HepG2 (cell line): ENCODE measurements around the gene CAPZA2. TPM values are rescaled to one million over a fixed set of nuclear protein-coding genes. Genes with fewer than 3 reads are reported as not detected.

ENCODE experiments used
- ATAC-seq: fragments of 200-7000 bp; cut with Tn5 transposase; 3 replicates; pipeline ENCODE4 v1.9.1; 2020; ENCODE audit warnings: mild to moderate bottlenecking, moderate library complexity
- BruUV-seq: library from RNA; stranded (reverse); fragments of 400-500 nt; replicated peaks from 2 replicates; lab custom pipeline; 2021; lab: Mats Ljungman, UMichigan
- CTCF ChIA-PET: fragments of 300-600 bp; formaldehyde crosslinking; extraction: SDS; loops from one replicate; lab custom pipeline; 2021; ENCODE audit warnings: low total read pairs, inconsistent platforms, low intra/inter-chr PET ratio; lab: Yijun Ruan, JAX
- POLR2A ChIA-PET: fragments of 350-600 bp; sonication (Branson Sonifier 250); formaldehyde crosslinking; loops from one replicate; lab custom pipeline; 2020; ENCODE audit warnings: antibody characterized with exemption, inconsistent platforms; lab: Yijun Ruan, JAX
- DNase-seq: peaks from one replicate; pipeline ENCODE4 v3.0.0-alpha.2; 2015; ENCODE audit warnings: low spot score
- FAIRE-seq: peaks from 3 replicates; lab custom pipeline; 2011; peaks lifted over from hg19 to GRCh38; lab: Jason Lieb, UNC
- H2AFZ ChIP-seq: one replicate; pipeline ENCODE4 v1.6.1; 2011; ENCODE audit warnings: low read length, inconsistent platforms
- H3K27ac ChIP-seq: fragments of 300-600 bp; 3 replicates; pipeline ENCODE4 v1.8.0; 2011; ENCODE audit warnings: mixed run types, mild to moderate bottlenecking, mixed read lengths, low read length, inconsistent platforms; ENCODE audit not compliant: insufficient read depth; ENCODE audit errors: extremely low read length
- H3K27me3 ChIP-seq, 2 experiments: fragments of 200-600 bp in 1 of 2; 2 replicates in 1 of 2; 3 replicates in 1 of 2; pipeline versions ENCODE4 v1.6.0 to v1.8.0; 2011; ENCODE audit warnings: low read length in 2 of 2, mild to moderate bottlenecking in 2 of 2, moderate library complexity in 2 of 2, inconsistent platforms in 1 of 2; ENCODE audit not compliant: insufficient read depth in 2 of 2, control insufficient read depth in 1 of 2
- H3K36me3 ChIP-seq, 2 experiments: fragments of 200-600 bp in 1 of 2; replicated peaks in 1 of 2; 2 replicates in 1 of 2; 3 replicates in 1 of 2; pipeline versions ENCODE4 v1.5.1 to v1.8.0; 2011; ENCODE audit warnings: low read length in 2 of 2, inconsistent platforms in 1 of 2; ENCODE audit not compliant: insufficient read depth in 2 of 2, control insufficient read depth in 1 of 2
- H3K4me1 ChIP-seq: 2 replicates; pipeline ENCODE4 v1.5.1; 2012; ENCODE audit warnings: low read length, inconsistent platforms; ENCODE audit not compliant: insufficient read depth
- H3K4me2 ChIP-seq: 2 replicates; pipeline ENCODE4 v1.6.0; 2011; ENCODE audit warnings: low read depth, low read length, inconsistent platforms
- H3K4me3 ChIP-seq, 3 experiments: fragments of 200-600 bp in 1 of 3; sonication (generic), shearing (Covaris generic) in 1 of 3; replicated peaks in 1 of 3; 2 replicates each; pipeline ENCODE4 v1.5.1; 2011 to 2016; ENCODE audit warnings: low read length in 3 of 3, inconsistent platforms in 2 of 3, low read depth in 2 of 3, mild to moderate bottlenecking in 2 of 3, control low read depth in 1 of 3, mixed read lengths in 1 of 3; ENCODE audit not compliant: insufficient read depth in 1 of 3
- H3K79me2 ChIP-seq: one replicate; pipeline ENCODE4 v1.6.1; 2011; ENCODE audit warnings: low read length, inconsistent platforms; ENCODE audit not compliant: insufficient read depth
- H3K9ac ChIP-seq: 2 replicates; pipeline ENCODE4 v1.6.0; 2011; ENCODE audit warnings: mild to moderate bottlenecking, low read depth, low read length, inconsistent platforms; ENCODE audit not compliant: insufficient read depth
- H3K9me3 ChIP-seq: 2 replicates; pipeline ENCODE4 v1.5.1; 2012; ENCODE audit warnings: mild to moderate bottlenecking, low read length
- H4K20me1 ChIP-seq: 2 replicates; pipeline ENCODE4 v1.6.0; 2011; ENCODE audit warnings: inconsistent platforms, mild to moderate bottlenecking, low read length, moderate library complexity; ENCODE audit not compliant: insufficient read depth
- ATF4 ChIP-seq, 2 experiments: fragments of 450-650 bp in 1 of 2; sonication (generic) in 1 of 2; formaldehyde crosslinking; IDR thresholded peaks; 2 replicates each; pipeline versions ENCODE4 v1.5.0 to v1.8.0; 2020 to 2022; ENCODE audit warnings: mild to moderate bottlenecking in 1 of 2, missing genetic modification reagents in 1 of 2
- FOSL1 ChIP-seq: sonication (generic); formaldehyde crosslinking; IDR thresholded peaks from 2 replicates; pipeline ENCODE4 v1.9.0; 2021; ENCODE audit warnings: missing genetic modification reagents, borderline replicate concordance
- GMEB1 ChIP-seq: sonication (generic); formaldehyde crosslinking; IDR thresholded peaks from 2 replicates; pipeline ENCODE4 v1.5.1; 2020; ENCODE audit warnings: missing genetic modification reagents, mild to moderate bottlenecking, borderline replicate concordance
- SAP130 ChIP-seq: IDR thresholded peaks from 2 replicates; pipeline ENCODE4 v1.6.1; 2016; ENCODE audit warnings: low read depth
- SATB2 ChIP-seq: sonication (generic); formaldehyde crosslinking; IDR thresholded peaks from 2 replicates; pipeline ENCODE4 v1.5.0; 2020; ENCODE audit warnings: missing genetic modification reagents
- SPEN ChIP-seq: sonication (generic); formaldehyde crosslinking; IDR thresholded peaks from 2 replicates; pipeline ENCODE4 v1.5.1; 2020; ENCODE audit warnings: low read depth, mild to moderate bottlenecking, missing genetic modification reagents
- SYNCRIP ChIP-seq: fragments of 200-400 bp; formaldehyde crosslinking; IDR thresholded peaks from 2 replicates; pipeline ENCODE4 v1.6.1; 2018; ENCODE audit warnings: mild to moderate bottlenecking, low read depth, low read length; ENCODE audit not compliant: insufficient read depth
- ZBTB20 ChIP-seq: sonication (generic); formaldehyde crosslinking; IDR thresholded peaks from 2 replicates; pipeline ENCODE4 v1.8.1; 2023; ENCODE audit warnings: missing genetic modification reagents, low read depth, mild to moderate bottlenecking, borderline replicate concordance
- ZBTB34 ChIP-seq: sonication (generic); formaldehyde crosslinking; IDR thresholded peaks from 2 replicates; pipeline ENCODE4 v1.8.0; 2022; ENCODE audit warnings: mild to moderate bottlenecking, missing genetic modification reagents
- ZNF18 ChIP-seq: sonication (generic); formaldehyde crosslinking; IDR thresholded peaks from 2 replicates; pipeline ENCODE4 v1.8.0; 2022; ENCODE audit warnings: mild to moderate bottlenecking, missing genetic modification reagents; ENCODE audit not compliant: insufficient replicate concordance
- ZNF530 ChIP-seq: sonication (generic); formaldehyde crosslinking; IDR thresholded peaks from 2 replicates; pipeline ENCODE4 v1.5.0; 2020; ENCODE audit warnings: low read depth, mild to moderate bottlenecking, missing genetic modification reagents
- ZNF557 ChIP-seq: sonication (generic); formaldehyde crosslinking; IDR thresholded peaks from 2 replicates; pipeline ENCODE4 v1.4.0; 2020; ENCODE audit warnings: missing genetic modification reagents
- ZSCAN30 ChIP-seq: sonication (generic); formaldehyde crosslinking; IDR thresholded peaks from 2 replicates; pipeline ENCODE4 v1.5.0; 2020; ENCODE audit warnings: mild to moderate bottlenecking, missing genetic modification reagents
- WGBS: methylation state at CpG from one replicate; pipeline ENCODE4 v1.1.6; 2017; ENCODE audit warnings: low lambda C conversion rate; 5-methylcytosine and 5-hydroxymethylcytosine counted together
- in situ Hi-C: cut with HindIII; loops from 2 replicates; pipeline ENCODE4 v1.10.0; 2017; ENCODE audit warnings: low pct_unique_long_range_greater_than_20kb; ENCODE audit not compliant: extremely low pct_ligation_motif_present
- intact Hi-C: fragments of 100-400 bp; cut with micrococcal nuclease; formaldehyde crosslinking; loops from one replicate; pipeline ENCODE4 v1.10.0; 2022; ENCODE audit not compliant: unreplicated experiment
- polyA plus RNA-seq, 8 experiments: library from polyadenylated mRNA; depleted of rRNA in 3 of 8; stranded (reverse) in 7 of 8; unstranded in 1 of 8; fragments of >200 nt; fragmentation: Illumina TruSeq in 4 of 8; extraction: Trizol in 4 of 8; gene quantifications; 2 replicates each; pipeline versions ENCODE4 v1.2.1 to v1.2.3, GENCODE V29; 2011 to 2016; ENCODE audit warnings: low read depth in 4 of 8, missing spikeins in 1 of 8, mixed read lengths in 1 of 8; ENCODE audit not compliant: insufficient read depth in 1 of 8
- total RNA-seq, 5 experiments: library from RNA; depleted of rRNA; stranded (reverse); fragments of >200 nt; fragmentation: Illumina TruSeq; extraction: Trizol; gene quantifications; 2 replicates each; pipeline ENCODE4 v1.2.3, GENCODE V29; 2016; ENCODE audit warnings: low read depth in 1 of 5
- TF ChIP-seq, protein P1 (sequence below): sonication (generic); formaldehyde crosslinking; IDR thresholded peaks from 2 replicates; pipeline ENCODE4 v1.4.0; 2020; ENCODE audit warnings: mild to moderate bottlenecking, missing genetic modification reagents, borderline replicate concordance
- TF ChIP-seq, protein P2 (sequence below): IDR thresholded peaks from 2 replicates; pipeline ENCODE4 v1.6.1; 2016; ENCODE audit warnings: low read depth, borderline replicate concordance

CAPZA2 gene
- total and polyA plus RNA-seq, 2 of the 13 experiments (the other 11 are each of a cell fraction or from before 2014, with no cell fraction given), result 38.4 to 199 TPM

DNA sequence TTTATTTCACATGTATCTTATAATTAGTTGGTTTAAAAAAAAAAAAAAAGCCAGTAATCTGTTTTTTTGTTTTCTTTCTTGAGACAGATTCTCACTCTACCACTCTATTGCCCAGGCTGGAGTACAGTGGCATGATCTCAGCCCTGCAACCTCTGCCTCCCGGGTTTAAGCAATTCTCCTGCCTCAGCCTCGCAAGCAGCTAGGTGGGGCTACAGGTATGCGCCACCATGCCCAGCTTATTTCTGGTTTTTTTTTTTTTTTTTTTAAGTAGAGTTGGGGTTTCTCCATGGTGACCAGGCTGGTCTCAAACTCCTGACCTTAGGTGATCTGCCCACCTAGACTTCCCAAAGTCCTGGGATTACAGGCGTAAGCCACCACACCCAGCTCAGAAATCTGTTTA lies 34.1 kb upstream of the CAPZA2 start (continued):
- TF ChIP-seq ATF4 (CRISPR knock-in tag; IDR thresholded peaks at IDR 0.05), result no peak
- no peak for TF ChIP-seq ZNF530
- TF ChIP-seq SYNCRIP, result no peak
- TF ChIP-seq SATB2 (CRISPR knock-in tag), result no peak

DNA sequence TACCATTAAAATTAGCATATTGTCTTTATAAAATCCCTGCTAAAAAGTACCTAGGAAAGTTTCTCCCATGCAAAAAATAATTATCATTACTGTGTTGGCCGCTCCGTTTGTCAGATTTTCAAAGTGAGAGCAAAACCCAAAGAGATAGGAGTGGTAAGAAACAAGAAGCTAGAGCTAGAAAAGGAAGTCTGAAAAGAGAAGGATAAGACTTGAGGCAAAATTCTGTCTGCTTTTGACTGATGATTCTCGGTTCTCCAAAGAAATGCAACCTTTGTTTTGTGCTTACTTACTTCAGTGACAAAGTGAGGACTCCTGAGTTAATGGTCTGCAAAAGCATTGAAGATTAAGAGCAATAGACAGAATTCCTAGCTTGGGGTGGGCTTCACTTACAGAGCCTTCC lies 33.3 kb upstream of the CAPZA2 start:
- H3K4me2 ChIP-seq, result no peak overlapping the region
- POLR2A ChIA-PET, result no interaction called here
- BruUV-seq, result no TSS peak
- no peaks in the 10 kb centered on the region for H3K36me3 ChIP-seq
- H3K27ac ChIP-seq, result no peak overlapping the region
- no peak overlapping the region for H3K4me3 ChIP-seq
- ATAC-seq, result no peak
- CTCF ChIA-PET, result no interaction called here
- no peak for DNase-seq
- over 99% methylated on average over 3 of the region's 3 CpGs for WGBS
- no peak overlapping the region for H3K9ac ChIP-seq
- no peak overlapping the region for H2AFZ ChIP-seq
- no peak for FAIRE-seq
- H4K20me1 ChIP-seq, result no peaks in the 10 kb centered on the region
- no peaks in the 10 kb centered on the region for H3K27me3 ChIP-seq
- no peaks in the 10 kb centered on the region for H3K9me3 ChIP-seq
- intact Hi-C loops (no loop called here), in situ Hi-C loops (no loop called here)
- no peaks in the 10 kb centered on the region for H3K4me1 ChIP-seq
- H3K79me2 ChIP-seq, result no peaks in the 10 kb centered on the region
- TF ChIP-seq FOSL1 (no peak), ZNF18 (CRISPR knock-in tag) (no peak), ZBTB34 (CRISPR knock-in tag) (no peak), GMEB1 (CRISPR knock-in tag) (no peak), SPEN (CRISPR knock-in tag) (no peak), ZBTB20 (no peak), ZSCAN30 (CRISPR knock-in tag) (no peak), SAP130 (CRISPR knock-in tag) (no peak), ZNF557 (no peak)
- TF ChIP-seq, protein P1, sequence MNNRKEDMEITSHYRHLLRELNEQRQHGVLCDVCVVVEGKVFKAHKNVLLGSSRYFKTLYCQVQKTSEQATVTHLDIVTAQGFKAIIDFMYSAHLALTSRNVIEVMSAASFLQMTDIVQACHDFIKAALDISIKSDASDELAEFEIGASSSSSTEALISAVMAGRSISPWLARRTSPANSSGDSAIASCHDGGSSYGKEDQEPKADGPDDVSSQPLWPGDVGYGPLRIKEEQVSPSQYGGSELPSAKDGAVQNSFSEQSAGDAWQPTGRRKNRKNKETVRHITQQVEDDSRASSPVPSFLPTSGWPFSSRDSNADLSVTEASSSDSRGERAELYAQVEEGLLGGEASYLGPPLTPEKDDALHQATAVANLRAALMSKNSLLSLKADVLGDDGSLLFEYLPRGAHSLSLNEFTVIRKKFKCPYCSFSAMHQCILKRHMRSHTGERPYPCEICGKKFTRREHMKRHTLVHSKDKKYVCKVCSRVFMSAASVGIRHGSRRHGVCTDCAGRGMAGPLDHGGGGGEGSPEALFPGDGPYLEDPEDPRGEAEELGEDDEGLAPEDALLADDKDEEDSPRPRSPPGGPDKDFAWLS, result no peak
- TF ChIP-seq, protein P2, sequence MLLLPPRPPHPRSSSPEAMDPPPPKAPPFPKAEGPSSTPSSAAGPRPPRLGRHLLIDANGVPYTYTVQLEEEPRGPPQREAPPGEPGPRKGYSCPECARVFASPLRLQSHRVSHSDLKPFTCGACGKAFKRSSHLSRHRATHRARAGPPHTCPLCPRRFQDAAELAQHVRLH (CRISPR knock-in tag), result no peak
